Ishikawa (cell line): ENCODE measurements around the gene NPAT.

Experiments
- CEBPB ChIP-seq: IDR thresholded peaks from 2 replicates; pipeline ENCODE4 v1.6.1; 2012
- CREB1 ChIP-seq: IDR thresholded peaks from 2 replicates; pipeline ENCODE4 v1.6.1; 2012; ENCODE audit warnings: low read depth
- EP300 ChIP-seq: IDR thresholded peaks from 2 replicates; pipeline ENCODE4 v1.6.1; 2012; ENCODE audit warnings: borderline replicate concordance
- NFIC ChIP-seq: IDR thresholded peaks from 2 replicates; pipeline ENCODE4 v1.6.1; 2012
- RAD21 ChIP-seq: IDR thresholded peaks from 2 replicates; pipeline ENCODE4 v1.6.1; 2012; ENCODE audit warnings: low read depth
- TAF1 ChIP-seq: IDR thresholded peaks from 2 replicates; pipeline ENCODE4 v1.6.1; 2012; ENCODE audit warnings: low read depth, mild to moderate bottlenecking
- YY1 ChIP-seq: IDR thresholded peaks from 2 replicates; pipeline ENCODE4 v1.6.1; 2012; ENCODE audit warnings: low read depth
- ZBTB7A ChIP-seq: IDR thresholded peaks from 2 replicates; pipeline ENCODE4 v1.6.1; 2012; ENCODE audit warnings: low read depth
- TF ChIP-seq, protein P1 (sequence below): IDR thresholded peaks from 2 replicates; pipeline ENCODE4 v1.6.1; 2012
- TF ChIP-seq, protein P2 (sequence below): IDR thresholded peaks from 2 replicates; pipeline ENCODE4 v1.6.1; 2012
- TF ChIP-seq, protein P3 (sequence below): IDR thresholded peaks from 2 replicates; pipeline ENCODE4 v1.6.1; 2012; ENCODE audit warnings: low read depth, mild to moderate bottlenecking

DNA sequence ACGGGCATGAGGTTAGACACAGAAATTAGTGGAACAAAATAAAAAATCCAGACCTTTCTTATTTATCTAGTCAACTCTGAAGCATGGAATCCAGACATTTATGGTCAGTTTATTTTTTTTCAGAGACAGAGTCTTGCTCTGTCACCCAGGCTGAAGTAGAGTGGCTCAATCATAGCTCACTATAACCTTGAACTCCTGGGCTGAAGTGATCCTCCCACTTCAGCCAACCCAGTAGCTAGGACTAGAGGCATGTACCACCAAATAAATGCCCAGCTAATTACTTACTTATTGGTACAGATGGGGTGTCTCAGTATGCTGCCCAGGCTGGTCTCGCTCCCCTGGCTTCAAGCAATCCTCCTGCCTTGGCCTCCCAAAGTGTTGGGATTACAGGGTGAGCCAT, 8.7 kb downstream of the NPAT start:
- TF ChIP-seq CEBPB = no peak
- TF ChIP-seq, protein P1, sequence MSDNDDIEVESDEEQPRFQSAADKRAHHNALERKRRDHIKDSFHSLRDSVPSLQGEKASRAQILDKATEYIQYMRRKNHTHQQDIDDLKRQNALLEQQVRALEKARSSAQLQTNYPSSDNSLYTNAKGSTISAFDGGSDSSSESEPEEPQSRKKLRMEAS = no peak
- no peak for TF ChIP-seq EP300
- TF ChIP-seq, protein P2, sequence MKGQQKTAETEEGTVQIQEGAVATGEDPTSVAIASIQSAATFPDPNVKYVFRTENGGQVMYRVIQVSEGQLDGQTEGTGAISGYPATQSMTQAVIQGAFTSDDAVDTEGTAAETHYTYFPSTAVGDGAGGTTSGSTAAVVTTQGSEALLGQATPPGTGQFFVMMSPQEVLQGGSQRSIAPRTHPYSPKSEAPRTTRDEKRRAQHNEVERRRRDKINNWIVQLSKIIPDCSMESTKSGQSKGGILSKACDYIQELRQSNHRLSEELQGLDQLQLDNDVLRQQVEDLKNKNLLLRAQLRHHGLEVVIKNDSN = no peak
- TF ChIP-seq NFIC = no peak
- TF ChIP-seq, protein P3, sequence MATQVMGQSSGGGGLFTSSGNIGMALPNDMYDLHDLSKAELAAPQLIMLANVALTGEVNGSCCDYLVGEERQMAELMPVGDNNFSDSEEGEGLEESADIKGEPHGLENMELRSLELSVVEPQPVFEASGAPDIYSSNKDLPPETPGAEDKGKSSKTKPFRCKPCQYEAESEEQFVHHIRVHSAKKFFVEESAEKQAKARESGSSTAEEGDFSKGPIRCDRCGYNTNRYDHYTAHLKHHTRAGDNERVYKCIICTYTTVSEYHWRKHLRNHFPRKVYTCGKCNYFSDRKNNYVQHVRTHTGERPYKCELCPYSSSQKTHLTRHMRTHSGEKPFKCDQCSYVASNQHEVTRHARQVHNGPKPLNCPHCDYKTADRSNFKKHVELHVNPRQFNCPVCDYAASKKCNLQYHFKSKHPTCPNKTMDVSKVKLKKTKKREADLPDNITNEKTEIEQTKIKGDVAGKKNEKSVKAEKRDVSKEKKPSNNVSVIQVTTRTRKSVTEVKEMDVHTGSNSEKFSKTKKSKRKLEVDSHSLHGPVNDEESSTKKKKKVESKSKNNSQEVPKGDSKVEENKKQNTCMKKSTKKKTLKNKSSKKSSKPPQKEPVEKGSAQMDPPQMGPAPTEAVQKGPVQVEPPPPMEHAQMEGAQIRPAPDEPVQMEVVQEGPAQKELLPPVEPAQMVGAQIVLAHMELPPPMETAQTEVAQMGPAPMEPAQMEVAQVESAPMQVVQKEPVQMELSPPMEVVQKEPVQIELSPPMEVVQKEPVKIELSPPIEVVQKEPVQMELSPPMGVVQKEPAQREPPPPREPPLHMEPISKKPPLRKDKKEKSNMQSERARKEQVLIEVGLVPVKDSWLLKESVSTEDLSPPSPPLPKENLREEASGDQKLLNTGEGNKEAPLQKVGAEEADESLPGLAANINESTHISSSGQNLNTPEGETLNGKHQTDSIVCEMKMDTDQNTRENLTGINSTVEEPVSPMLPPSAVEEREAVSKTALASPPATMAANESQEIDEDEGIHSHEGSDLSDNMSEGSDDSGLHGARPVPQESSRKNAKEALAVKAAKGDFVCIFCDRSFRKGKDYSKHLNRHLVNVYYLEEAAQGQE = no peak
- no peak for TF ChIP-seq TAF1
- no peak for TF ChIP-seq YY1
- TF ChIP-seq ZBTB7A = no peak
- no peak for TF ChIP-seq CREB1
- no peak for TF ChIP-seq RAD21
